ENCODE data around the gene CDH4. TPM values are rescaled to one million over a fixed set of nuclear protein-coding genes. Genes with fewer than 3 reads are reported as not detected.
A peak's percentile ranks its signal among the peaks of the same experiment; 100 is the strongest.

Gene CDH4
- total RNA-seq, 1 donor from 2014 or later, result 0.06 TPM

DNA sequence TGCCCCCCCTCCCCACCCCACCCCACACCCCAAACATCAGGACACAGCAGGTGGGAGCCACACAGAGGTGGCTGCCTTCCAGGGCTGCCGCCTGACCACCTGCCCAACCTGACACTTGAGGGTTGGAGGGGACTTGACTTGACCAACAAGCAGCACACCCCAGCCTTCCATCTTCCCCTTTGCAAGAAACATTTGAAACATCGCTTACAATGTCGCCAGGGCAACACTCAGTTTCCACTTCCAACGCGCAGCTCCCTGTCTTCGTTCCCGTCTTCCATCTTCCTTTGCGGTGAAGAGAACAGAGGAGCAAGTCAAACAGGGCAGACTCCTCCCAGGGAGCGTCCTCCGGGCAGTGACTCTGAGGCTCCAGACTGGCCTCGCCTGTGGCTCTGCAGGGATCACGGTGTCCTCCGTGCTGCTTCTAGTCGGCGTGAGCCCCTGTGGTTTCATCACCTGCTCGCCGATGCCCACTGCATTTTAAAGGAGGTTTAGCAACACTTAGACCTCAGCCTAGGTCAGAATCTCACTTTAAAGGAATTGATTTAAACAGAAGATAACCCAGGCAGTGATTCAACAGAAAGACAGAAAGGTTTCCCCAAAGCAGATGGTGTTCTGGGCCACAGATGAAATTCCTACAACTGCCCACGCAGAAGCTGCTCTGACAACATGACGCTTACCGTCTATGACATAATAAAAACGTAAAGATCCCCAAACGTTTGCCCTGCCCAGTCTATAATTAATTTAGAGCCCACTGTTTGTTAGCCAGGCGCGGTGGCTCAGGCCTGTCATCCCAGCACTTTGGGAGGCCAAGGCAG lies 682.9 kb downstream of the CDH4 start:
- peak; percentile 25 for DNase-seq
- intact Hi-C loops (cut with DNase I), result no loop called here
- TF ChIP-seq, protein P1, sequence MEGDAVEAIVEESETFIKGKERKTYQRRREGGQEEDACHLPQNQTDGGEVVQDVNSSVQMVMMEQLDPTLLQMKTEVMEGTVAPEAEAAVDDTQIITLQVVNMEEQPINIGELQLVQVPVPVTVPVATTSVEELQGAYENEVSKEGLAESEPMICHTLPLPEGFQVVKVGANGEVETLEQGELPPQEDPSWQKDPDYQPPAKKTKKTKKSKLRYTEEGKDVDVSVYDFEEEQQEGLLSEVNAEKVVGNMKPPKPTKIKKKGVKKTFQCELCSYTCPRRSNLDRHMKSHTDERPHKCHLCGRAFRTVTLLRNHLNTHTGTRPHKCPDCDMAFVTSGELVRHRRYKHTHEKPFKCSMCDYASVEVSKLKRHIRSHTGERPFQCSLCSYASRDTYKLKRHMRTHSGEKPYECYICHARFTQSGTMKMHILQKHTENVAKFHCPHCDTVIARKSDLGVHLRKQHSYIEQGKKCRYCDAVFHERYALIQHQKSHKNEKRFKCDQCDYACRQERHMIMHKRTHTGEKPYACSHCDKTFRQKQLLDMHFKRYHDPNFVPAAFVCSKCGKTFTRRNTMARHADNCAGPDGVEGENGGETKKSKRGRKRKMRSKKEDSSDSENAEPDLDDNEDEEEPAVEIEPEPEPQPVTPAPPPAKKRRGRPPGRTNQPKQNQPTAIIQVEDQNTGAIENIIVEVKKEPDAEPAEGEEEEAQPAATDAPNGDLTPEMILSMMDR (IDR thresholded peaks at IDR 0.05), result no peak
- ATAC-seq, result no peak
- Histone ChIP-seq H3K36me3 (no peaks in the 10 kb centered on the region), H3K4me1 (no peaks in the 10 kb centered on the region), H3K27me3 (ENCODE audit: low read depth) (peaks cover 22% of the 10 kb centered on the region), H3K9me3 (no peaks in the 10 kb centered on the region), H3K27ac (no peak overlapping the region), H3K4me3 (no peak overlapping the region)

DNA sequence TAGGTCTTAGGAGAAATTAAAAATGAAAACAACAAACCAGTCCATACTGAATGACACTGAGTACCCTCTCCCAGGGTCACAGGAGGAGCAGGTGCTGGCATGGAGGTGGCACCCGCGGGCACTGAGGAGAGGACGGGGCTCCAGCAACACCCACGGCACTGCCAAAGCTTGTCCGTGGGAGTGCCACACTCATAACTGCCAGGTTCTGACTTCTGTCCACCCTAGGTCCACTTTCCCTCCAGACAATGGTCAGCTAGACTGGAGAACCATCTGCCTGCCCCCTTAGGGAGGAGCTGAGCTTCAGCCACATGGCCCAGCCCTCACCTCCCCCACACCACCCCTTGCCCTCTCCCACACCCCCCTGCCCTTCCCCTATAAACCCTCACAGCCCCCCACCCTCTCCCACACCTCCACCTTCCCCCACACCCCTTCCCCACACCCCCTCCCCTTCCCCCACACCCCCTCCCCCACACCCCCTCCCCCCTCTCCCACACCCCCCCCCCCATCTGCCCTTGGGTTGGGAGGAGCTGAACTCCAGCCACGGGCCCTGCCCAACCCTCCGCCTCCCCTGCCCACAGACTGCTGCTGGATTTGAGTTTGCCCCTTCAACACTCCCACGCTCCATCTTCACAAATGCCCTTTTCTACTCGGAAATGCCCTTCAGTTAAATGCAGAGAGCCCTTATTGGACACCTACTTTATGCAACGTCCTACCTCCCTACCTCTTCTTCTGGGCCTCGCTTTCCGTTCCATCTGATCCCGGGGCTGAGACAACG lies 684.1 kb downstream of the CDH4 start:
- intact Hi-C loops (cut with DNase I), result no loop called here
- DNase-seq, result peak; percentile 3
- H3K4me3 ChIP-seq, result no peak overlapping the region
- H3K27me3 ChIP-seq (ENCODE audit: low read depth), result peaks cover 22% of the 10 kb centered on the region
- TF ChIP-seq, protein P1 (IDR thresholded peaks at IDR 0.05), result no peak
- no peaks in the 10 kb centered on the region for H3K36me3 ChIP-seq
- ATAC-seq, result no peak
- no peaks in the 10 kb centered on the region for H3K4me1 ChIP-seq
- H3K9me3 ChIP-seq, result no peaks in the 10 kb centered on the region
- H3K27ac ChIP-seq, result no peak overlapping the region

DNA sequence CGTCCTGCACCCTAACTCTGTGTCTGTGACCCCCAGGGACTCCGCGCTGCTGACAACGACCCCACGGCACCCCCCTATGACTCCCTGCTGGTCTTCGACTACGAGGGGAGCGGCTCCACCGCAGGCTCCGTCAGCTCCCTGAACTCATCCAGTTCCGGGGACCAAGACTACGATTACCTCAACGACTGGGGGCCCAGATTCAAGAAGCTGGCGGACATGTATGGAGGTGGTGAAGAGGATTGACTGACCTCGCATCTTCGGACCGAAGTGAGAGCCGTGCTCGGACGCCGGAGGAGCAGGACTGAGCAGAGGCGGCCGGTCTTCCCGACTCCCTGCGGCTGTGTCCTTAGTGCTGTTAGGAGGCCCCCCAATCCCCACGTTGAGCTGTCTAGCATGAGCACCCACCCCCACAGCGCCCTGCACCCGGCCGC lies 684.7 kb downstream of the CDH4 start:
- intact Hi-C loops (cut with DNase I), result no loop called here
- Histone ChIP-seq H3K4me1 (no peaks in the 10 kb centered on the region), H3K36me3 (no peaks in the 10 kb centered on the region), H3K27me3 (ENCODE audit: low read depth) (peaks cover 22% of the 10 kb centered on the region), H3K9me3 (no peaks in the 10 kb centered on the region), H3K4me3 (no peak overlapping the region), H3K27ac (no peak overlapping the region)
- DNase-seq (peak; percentile 36), ATAC-seq (no peak)
- TF ChIP-seq, protein P1 (IDR thresholded peaks at IDR 0.05), result no peak

DNA sequence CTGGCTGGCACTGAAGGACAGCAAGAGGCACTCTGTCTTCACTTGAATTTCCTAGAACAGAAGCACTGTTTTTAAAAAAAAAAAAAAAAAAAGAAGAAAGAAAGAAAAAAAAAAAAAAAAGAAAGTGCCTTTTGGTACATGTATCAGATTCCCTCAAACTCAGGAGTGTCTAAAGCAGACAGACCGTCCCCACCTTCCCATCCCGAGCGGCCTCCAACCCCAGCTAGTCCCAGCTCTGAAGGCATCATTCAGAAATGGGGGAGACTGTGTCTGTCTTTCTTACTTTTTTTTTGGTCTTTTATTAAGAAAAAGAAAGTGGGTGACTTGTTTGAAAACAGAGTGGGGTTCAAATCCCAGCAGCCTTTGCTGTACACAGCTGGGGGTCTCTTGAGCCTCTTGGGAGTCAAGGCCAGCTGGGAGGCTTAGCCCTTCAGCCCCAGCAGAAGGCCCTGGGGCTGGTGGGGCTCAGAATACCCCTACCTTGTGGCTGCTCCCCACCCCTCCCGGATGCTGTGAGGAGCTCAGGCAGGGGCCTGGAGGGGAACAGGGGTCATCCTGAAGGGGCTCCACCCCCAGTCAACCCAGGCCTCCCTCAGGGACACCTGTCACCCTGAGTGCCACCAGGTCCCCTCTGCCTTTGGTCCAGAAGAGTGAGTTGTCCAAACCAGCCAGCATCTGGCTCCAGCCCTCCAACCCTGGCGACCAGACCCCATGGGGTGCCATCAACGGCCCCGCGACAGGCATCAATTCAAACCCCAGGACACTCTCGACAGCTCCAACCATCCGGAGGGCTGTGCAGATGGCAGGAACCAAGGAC lies 685.3 kb downstream of the CDH4 start:
- no peaks in the 10 kb centered on the region for H3K36me3 ChIP-seq
- TF ChIP-seq, protein P1 (IDR thresholded peaks at IDR 0.05), result no peak
- H3K9me3 ChIP-seq, result no peaks in the 10 kb centered on the region
- no peak overlapping the region for H3K27ac ChIP-seq
- no peaks in the 10 kb centered on the region for H3K4me1 ChIP-seq
- intact Hi-C loops (cut with DNase I), result no loop called here
- H3K27me3 ChIP-seq (ENCODE audit: low read depth), result peaks cover 22% of the 10 kb centered on the region
- peak; percentile 27 for DNase-seq
- no peak overlapping the region for H3K4me3 ChIP-seq
- no peak for ATAC-seq
